Fibroblast of skin of abdomen (primary cell): ENCODE measurements around the gene CATSPER3.

Source experiments
- DNase-seq: peaks from one replicate; pipeline ENCODE4 v3.0.0-alpha.2; 2013

Gene CATSPER3

DNA sequence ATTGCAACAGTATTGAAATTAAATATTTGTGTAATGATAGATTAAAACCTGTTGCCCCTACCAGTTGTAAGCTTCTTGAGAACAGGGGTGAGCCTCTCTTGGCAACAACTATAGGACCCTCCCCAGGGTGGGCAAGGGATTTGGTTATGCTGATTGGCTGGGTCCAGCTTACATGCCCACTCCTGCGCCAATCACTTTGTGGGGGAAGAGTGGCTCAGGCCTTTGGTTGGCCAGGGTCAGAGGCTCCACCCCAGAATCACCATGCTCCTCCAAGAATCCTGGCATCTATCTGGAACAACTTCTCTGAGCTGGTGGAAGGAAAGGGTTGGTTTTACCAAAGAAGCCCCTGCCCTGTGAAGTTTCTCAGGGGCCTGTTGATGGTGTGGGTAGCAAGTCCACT lies 74.9 kb downstream of the CATSPER3 start:
- DNase-seq = no peak

DNA sequence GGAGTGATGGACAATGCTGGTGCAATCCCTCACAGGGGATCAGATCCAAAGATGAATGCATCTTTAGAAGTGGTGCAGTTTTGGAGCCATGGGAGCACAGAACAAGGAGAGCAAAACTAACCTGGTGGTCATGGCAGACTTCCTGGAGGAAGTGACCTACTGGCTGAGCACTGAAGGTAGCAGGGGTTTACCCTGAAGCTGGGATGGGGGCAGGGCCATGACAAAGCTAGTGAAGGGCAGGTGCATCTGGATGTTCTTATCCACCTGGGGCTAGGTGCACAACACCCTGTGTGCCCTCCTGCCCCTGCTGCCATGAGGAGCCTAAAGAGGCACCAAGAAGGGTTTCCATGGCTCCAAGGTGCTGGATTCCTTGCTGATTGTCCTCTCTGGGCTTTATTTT lies 77.8 kb downstream of the CATSPER3 start:
- no peak for DNase-seq

- DNase-seq = no peak
Measured at GRCh38 chr5:135046661-135047346, 79.1 kb downstream of the CATSPER3 start.

DNA sequence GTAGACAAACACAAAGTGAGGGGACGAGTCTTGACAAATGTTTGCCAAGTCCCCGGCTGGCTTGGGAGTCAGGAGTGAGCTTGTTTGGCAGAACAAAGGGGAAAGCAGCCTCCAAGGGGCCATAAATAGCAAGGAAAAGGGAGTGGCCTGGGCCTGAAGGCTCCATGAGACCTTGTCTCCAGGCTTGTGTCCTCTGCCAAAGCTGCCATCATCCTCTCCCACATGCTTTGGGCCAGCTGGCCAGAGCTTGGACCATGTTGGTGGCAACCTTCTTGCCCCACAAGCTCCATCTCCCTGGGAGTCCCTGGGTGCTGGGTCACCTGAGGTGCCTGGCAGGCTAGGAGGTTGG lies 79.6 kb downstream of the CATSPER3 start:
- no peak for DNase-seq

- DNase-seq = no peak
Measured at GRCh38 chr5:135048286-135048685, 80.6 kb downstream of the CATSPER3 start.

DNA sequence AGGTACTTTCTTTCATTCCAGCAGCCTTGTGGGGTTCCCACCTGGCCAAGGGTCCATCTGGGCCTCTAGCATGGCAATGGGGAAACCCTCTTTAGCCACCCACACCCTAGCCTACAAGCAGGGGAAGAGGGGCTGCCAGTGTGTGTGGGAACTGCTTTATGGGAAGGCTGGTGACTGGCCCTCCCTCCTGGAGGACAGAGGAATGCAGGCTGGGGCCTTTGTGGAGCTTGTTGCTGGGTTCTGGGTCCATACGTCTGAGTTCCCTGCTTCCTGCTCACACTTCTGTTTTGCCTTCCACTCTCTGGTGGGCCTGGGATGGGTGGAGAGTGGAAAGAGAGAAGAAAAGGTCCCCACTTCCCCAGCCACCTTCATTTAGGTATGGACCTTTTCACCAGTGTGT lies 81.2 kb downstream of the CATSPER3 start:
- DNase-seq = no peak

DNA sequence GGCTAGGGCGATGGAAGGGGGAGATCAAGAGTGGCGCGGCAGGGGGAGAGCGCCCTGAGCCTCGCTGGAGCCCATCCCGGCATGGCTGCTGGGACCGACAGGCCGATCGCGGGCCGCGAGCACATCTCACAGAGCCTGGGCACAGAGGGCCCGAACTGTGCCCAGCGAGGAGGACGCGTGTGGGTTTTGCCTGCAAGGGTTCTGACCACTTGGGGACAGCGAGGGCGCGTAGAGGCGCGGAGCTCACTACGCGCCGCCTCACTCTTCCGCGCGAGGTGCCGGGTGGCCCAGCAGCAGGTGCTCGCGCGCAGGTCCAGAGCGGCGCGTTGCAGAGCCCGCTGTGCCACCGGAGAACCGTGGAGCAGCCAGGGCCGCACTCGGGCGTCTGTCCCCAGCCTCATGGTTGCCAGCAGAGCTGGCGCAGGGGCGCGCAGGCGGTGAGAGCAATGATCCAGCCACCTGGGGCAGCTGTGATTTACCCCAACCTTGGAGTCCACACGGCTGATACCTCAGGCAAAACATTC lies 82.6 kb downstream of the CATSPER3 start:
- DNase-seq = no peak

GRCh38 chr5:135051399-135051798 lies 83.7 kb downstream of the CATSPER3 start:
- DNase-seq = no peak

DNA sequence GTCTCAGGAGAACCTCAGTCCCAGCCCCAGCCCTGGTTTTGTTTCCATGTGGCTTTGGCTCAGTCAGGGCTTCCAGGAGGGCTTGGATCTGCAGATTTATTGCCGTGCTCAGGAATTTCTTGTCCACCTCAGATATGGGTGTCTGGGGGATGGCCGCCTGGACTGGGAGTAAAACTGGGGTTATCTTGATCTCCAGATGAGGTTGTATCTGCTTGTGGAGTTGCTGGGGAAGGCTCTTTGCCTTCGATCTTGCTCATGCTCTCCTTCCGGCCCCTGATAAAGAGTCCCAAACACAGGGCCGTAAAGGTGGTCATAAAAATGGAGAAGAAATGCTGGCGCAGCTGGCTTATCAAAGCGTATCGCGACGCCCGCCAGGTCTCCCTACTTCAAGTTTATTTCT lies 84.2 kb downstream of the CATSPER3 start:
- no peak for DNase-seq

- DNase-seq = no peak
Measured at GRCh38 chr5:135052511-135053145, 84.9 kb downstream of the CATSPER3 start.

- DNase-seq = no peak
Measured at GRCh38 chr5:135053278-135053677, 85.6 kb downstream of the CATSPER3 start.

- DNase-seq = no peak
Measured at GRCh38 chr5:135053989-135054388, 86.3 kb downstream of the CATSPER3 start.

- DNase-seq = no peak
Measured at GRCh38 chr5:135054546-135054945, 86.8 kb downstream of the CATSPER3 start.

GRCh38 chr5:135055396-135055795 lies 87.7 kb downstream of the CATSPER3 start:
- DNase-seq = no peak

GRCh38 chr5:135056316-135057030 lies 88.8 kb downstream of the CATSPER3 start:
- no peak for DNase-seq

DNA sequence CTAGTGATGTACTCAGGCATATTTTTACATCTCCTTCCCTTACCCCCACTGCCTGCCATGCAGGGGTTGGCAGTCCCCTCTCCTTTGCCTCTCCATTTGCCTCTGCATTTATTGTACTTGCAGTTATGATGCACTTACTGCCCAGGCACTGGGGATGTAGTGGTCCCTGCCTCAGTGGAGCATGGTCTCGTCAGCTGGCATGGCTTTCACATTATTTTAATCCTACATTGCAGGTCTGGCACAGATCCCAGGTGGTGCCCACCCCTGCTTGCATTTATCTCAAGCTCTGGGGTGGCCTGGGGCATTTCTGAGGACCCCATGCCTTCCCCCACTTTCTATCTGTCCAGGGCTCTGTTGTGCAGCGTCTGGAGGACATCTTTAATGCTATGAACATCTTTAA lies 89.5 kb downstream of the CATSPER3 start:
- no peak for DNase-seq

DNA sequence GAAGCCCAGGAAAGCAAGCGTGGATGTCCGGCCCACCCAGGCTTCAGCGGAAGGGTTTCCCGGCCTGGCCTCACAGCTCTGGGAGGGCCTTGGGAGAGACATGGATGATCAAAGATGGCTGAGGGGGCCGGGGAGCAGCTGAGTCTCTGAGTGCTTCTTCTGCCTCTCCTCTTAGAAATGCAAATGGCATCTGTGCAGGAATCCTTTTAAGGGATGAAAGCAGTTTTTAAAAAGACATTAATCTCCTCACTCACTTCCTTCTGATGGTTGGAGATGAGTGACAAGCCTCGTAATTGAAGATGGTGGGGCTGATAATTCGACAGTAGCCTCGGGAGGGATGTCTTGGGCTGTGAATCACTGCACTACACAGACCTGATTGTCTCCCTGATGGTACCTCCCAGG lies 90.6 kb downstream of the CATSPER3 start:
- DNase-seq = peak; percentile 70

- DNase-seq = no peak
Measured at GRCh38 chr5:135059000-135059923, 91.6 kb downstream of the CATSPER3 start.

DNA sequence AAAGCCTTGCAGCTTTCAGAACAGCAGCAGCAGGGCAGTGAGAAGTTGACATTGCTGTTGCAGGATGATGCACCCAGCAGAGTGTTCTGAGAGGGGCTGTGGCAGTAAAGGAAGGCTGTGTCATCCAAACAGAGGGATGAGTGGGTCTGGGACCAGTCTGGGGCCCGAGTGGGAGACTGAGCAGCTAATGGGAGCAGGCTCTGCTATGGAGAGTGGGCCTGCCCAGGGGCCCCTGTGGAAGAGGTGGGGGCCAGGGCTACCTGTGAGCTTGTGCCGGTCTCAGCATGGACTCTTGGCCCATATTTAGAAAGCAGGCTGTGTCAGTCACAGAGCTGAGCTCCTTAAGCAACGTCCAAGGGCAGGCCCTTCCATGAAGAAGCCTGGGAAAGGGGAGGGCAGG lies 92.3 kb downstream of the CATSPER3 start:
- DNase-seq = no peak

DNA sequence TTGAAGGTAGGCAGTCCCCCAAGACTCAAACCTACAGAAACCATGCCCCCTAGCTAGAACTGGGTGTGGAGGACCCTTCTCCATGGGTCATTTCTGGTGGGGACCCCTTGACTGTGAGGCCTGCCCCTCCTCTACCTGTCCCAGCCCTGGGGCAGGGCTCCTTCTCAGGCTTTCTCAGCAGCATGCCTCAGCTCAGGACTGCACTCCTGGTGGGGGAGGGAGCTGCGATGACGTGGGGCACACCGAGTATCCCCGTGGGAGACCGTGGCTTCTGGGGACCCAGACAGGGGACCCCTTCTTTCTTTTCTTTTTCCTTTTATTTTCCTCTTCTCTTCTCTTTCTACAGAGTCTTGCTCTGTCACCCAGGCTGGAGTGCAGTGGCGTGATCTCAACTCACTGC lies 93.3 kb downstream of the CATSPER3 start:
- DNase-seq = no peak
